B cell (primary cell): ENCODE results near the gene DDHD1.

Experiments
- CTCF ChIP-seq: fragments of 200-600 bp; IDR thresholded peaks from one replicate; pipeline ENCODE4 v1.8.0; 2022; ENCODE audit warnings: antibody characterized with exemption, mild to moderate bottlenecking
- EZH2 ChIP-seq: IDR thresholded peaks from 2 replicates; pipeline ENCODE4 v1.6.1; 2012; ENCODE audit warnings: borderline replicate concordance, low read depth, mild to moderate bottlenecking, moderate library complexity, low read length; ENCODE audit not compliant: insufficient read depth, poor library complexity, severe bottlenecking

- TF ChIP-seq CTCF (no peak), EZH2 (no peak)
These were observed 149.3 kb downstream of the DDHD1 start for GRCh38 chr14:53003776-53004175.
